ENCODE measurements around the gene TIMP4.

Gene TIMP4

DNA sequence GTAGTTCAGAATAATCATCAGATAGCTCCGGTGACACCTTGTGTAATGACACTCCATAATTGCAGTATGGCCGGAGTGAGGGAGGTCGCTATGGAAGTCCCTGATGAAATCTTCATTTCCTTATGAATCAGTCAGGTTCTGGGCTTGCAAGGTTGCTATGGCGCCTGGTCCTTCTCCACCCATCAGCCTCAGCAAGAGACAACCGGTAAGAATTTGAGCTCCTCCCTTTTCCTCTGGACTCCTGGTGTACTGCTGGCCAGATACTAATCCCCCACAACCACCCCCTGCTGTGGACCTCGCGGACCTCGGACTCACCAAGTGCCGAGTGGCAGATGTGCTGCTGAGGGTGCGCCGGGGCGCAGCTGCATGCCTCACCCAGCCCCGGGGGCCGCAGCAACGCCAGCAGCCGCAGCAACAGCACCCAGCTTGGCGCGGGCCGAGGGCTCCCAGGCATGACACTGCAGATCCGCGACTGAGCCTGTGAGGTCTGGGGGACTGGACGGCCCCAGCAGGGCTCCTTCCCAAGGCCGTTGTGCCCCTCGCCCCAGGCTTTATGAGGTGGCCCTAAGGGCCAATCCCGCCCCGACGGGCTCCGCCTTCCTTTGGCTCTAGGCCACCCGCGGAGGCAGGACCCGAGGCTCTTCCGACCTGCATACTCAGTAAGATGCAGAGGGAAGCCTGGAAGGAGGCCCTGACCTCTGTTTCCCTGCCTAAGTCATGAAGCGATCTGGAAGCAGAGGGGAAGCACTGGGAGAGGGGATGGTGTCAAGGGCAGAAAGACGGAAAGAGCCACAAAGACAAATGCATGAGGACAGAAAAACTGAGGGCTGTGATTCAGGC, at the start of gene TIMP4:
TIMP4 (minus strand) TSS at position 526 of the 840 bp plus-strand sequence; CDS start at position 454, 72 bp downstream.
- no peak for DNase-seq

DNA sequence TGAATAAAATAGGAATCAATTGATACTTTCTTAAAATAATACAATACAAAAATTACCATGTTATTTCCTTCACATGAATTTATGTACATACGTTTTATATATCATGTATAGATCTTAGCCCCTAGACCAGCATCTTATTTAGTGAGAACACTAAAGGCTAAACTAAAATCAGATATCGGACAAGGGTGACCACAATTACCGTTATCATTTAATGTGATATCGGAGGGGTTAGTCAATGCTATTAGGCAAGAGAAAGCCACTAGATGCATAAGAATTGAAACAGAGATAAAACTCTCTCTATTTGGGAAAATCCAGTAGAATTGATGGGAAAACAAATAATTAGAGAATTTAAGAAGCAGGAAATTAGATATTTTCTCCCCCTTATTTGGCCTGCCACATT, 46.5 kb upstream of the TIMP4 start:
- no peak for DNase-seq

DNA sequence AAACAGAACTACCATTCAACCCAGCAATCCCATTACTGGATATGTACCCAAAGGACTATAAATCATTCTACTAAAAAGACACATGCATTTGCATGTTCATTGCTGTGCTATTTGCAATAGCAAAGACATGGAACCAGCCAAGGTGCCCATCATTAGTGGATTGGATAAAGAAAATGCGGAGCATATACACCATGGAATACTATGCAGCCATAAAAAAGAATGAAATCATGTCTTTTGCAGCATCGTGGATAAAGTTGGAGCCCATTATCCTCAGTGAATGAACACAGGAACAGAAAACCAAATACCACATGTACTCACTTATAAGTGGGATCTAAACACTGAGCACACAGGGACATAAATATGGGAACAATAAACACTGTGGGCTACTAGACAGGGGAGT, 43.1 kb upstream of the TIMP4 start:
- no peak for DNase-seq

DNA sequence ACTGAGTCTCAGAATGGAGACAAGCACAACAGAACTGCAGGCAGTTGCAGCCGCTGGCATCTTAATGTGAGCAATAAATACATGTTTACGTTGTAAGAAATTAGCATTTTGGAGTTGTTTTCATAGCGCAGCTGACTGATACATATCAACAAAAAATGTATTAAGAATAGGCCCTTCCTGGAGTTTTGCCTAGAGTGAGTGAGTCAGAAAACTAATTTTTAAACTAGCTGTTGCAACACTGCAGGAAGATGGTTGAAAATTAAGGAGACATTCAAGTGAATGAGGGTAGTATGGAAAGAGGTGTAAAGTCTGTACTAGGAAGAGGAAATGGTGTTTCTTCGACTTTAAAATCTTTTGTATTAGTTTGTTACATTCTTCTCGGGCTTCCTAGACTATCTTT, 39.6 kb upstream of the TIMP4 start:
- DNase-seq, result no peak

DNA sequence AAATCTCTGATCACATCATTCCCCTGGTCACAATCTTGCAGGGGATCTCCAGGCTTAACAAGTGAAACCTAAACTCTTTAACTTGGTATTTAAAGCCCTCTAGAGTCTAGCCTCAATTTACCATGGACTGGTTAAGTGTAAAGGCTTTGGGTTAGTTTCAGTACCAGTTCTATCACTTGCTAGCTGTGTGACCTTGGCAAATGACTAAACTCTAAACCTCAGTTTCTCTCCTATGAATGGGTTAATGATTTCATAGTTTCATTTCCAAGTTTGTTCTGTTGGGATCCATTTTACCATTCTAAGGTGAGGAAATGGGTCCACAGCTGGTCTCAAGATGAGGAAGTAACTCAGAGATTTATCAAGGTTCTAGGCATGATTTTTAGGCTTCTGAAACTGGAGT, 38.8 kb upstream of the TIMP4 start:
- DNase-seq, result peak; percentile 80

DNA sequence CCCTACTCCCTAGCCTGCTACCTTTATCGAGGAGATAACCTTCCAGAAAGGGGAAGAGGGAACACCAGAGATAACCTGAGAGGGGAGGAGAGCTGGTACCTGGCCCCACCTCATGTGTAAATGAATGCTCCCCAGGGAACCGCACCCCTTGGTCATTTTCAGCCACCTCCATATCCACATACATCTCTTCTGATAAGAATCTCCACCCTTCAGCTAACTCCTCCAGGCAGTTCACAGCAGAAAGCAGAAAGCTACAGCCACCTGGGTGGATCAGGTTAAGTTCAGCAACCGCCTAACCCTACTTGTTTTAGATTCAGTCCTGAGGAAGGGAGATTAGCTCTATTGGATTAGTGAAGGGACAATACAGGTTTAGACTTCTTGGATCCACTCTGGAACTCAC, 38.0 kb upstream of the TIMP4 start:
- DNase-seq, result no peak

DNA sequence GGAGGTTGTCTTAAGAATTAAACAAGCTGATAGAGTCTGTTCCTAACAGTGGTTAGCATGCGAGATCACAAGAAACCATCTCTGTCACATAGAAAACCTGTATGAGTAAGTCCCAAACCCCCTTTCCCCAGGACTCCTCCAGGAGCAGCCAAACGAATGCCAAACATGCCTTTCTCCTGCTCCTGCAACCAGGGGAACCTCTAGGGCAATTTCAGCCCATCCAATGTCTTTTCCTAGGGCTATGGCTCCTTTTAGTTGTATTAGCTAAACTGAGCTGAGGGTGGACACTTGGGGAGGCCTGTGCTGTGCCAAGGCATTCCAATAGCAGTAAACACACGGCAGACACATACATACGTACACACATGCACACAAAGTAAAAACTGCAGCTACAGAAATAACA, 36.5 kb upstream of the TIMP4 start:
- DNase-seq, result peak; percentile 48

DNA sequence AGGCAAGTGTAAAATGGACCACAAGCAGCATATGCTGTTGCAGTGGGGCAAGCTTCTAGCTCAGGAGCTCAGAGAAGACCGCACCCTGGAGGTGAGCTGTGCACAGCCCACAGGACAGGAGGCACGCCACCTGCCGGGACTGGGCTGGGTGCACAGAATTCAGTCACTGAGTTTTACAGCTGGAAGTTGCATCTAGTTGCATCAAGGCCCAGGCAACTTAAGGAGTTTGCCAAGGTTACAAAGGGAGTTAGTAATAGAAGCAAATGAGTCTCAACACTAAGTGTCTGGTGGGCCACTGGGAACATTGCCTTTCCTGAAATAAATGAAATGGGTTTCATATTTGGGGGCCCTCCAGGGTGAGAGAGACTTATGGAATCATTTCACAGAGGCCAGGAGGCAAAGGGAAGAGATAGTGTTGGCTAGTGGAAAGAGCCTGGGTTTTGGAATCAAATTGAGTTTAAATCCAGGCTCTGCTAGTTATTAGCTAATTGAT, 36.0 kb upstream of the TIMP4 start:
- peak; percentile 84 for DNase-seq

DNA sequence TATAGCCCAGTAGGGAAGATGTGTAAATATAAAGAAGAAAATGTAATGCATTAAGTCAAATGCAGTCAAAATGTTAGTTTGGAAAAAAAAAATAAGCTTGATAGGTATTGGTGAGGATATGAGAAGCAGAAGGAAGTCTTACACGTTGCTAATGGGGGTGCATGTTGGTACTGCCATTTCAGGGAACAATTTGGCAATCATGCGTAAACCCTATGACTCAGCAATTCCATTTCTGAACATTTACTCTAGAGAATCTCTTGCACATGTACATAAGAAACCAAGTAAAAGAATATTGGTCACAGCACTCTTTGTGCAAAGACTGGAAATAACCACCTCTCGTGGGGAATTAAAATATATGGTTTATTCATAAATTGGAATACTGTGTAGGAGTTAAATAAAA, 35.5 kb upstream of the TIMP4 start:
- DNase-seq, result peak; percentile 85

DNA sequence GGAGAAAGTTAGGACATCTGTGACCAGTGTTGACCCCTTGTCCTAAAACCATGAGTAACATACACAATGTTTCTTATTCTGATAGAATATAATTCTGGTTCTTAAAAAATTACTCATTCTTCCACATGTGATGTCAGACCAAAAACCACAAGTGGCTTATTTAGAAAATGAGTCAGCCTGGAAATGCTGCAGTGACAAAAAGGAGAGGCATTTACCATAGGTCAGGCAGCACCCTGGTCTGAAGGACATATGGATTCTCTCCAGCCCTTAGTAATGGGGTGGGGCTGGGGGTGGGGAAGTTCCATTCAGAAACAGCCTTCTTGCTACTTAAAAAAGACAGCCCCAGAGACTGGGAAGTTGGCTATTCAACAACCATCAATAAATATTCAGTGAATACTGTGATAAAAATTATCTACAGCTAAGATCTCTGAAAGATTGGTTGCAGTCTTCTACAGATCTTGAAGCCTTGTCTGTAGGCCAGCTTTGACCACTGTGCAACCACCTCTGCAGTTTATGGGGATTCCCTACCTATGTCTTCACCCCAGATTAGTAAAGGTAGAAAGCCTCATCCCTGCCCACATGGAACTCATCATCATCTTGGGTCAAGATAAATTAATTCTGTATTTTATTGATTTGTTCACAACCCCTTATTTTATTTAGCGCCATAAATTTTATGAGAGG, 34.9 kb upstream of the TIMP4 start:
- peak; percentile 92 for DNase-seq

DNA sequence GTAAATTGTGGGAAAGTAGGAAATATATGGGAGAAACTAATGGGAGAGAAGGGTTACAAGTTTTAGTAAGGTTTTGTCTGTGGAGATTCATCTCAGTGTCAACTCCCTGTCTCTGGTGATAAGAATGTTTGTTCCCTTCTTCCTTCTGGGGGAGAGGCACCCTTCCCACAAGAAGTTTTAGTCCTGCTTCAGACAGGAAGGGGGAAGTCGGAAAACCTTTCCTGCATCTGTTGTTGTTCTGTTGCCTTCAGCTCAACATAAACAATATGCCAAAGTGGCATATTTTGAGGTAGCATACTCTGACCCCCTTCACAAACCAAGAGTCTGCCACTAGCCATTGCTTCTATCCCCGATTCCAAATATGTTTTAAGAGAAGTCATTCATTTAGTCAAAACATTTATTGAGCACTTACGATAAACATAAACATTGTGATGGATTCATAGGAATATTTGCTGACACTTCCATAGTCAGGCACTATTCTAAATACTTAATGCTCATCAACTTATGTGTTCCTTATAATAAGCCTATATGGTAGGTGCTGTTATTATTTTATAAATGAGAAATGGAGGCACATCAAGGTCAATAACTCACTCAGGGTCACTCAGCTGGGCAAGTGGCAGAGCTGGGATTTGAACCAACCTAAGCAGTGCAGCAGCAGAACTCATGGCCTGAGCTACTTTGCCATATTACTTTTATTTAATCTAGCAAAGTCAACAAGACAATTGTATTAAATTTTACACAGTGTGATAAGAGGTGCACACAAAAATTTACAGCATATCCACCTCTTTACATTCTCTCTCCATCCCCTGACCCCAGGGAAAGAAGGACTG, 34.2 kb upstream of the TIMP4 start:
- no peak for DNase-seq

DNA sequence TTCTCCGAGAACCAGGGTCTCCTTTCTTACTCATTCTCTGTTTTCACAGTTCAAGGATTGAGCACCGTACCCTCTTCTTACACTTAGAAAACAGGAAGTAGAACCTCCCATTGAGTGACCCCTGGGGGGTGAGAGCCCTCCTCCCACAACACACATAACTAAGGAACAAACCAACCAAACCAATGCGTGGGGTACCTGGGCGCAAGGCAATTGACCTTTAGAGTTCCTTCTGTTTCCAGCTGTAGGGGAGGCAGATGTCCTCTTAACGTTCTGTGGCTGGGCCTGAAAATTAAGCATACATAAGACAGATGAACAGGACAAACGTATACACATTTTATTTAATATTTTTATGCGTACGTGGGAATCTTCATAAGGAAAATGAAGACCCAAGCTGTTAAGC, 33.5 kb upstream of the TIMP4 start:
- DNase-seq, result no peak

DNA sequence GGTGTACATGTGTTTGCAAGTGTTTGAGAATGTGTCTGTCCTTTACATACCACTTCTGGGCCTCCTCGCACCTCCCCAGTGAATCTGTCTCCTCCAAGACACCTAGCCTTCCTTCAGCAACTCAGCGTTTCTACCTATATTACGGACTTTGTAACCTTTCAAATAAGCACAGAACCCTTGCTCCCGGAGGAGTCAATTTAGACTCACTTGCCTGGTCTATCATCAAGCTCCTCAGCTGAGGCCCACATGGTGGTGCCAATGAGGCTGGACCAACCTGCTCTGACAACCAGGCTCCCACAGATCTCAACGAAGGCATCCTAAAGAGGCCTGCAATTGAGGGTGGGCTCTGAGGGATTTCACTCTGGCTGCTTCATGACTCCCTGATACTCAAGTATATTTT, 32.8 kb upstream of the TIMP4 start:
- DNase-seq, result no peak

DNA sequence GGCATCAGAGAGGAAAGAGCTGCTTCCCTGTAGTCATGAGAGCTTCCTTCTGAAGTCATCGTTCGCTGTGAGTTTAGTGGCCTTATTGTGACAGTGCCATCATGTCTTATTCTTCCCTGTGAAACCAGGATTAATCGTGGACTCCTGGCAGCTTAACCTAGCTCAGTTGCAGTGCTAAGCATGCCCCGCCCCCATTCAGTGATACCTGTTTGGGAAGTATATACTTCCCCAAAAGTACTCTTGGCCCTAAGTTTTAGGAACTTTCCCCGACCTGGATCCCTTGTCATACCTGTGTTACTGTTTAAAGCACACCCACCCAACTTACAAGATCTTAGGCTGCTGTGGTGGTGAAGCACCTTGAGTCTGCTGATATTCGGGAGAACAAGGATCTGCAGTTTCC, 32.1 kb upstream of the TIMP4 start:
- no peak for DNase-seq

DNA sequence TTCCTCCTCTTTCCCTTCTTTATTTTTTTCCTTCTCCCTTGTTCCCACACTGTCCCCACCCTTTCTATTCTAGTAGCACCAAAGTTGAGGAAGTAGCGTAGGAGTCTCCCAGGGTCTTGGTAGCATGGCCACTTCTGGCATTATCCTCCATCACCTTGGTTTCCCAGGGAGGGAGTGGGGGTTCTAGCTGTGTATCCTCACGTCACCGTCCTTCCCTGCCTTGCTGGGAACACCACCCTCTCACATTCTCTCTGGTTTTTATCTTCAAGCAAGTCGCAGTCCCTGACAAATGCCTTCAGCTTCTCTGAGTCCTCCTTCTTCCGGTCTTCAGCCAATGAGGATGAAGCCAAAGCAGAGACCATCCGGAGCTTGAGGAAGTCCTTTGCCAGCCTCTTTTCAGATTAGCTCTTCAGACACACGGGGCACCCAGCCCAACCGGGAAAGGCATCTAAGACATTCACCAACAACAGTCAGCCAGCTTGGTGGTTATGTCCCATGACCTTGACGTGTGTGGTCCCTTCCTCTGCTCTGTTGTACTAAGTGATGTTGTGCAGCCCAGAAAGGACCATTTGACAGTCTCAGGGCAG, 31.6 kb upstream of the TIMP4 start:
- DNase-seq, result no peak

DNA sequence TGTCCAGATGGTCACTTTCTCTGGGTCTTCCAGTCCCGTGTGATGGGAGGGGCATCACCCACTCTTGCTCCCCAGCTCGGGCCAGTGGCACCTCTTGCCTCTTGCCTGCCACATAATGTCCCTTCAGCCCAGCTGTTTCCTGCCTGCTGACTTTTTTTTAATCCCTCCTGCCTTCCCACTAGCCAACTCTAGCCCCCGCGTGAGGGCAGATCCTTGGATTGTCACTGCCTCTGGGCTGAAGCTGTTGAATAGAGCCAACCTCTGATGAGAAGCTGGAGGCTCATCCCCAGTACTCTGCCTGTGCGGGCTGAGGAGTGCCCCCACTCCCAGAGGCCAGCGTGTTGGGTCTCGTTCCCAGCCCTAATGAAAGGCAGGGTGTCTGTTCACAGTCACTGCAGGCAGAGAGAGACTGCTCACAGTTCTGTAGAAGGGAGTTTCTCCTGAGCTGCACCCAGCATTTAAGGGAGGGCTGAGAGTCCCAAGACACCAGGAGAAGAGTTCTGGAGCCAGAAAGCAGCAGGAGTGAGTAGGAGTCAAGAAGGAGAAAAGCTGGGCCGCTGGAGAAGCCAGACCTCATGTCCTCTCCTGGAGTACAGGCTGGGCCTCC, 30.1 kb upstream of the TIMP4 start:
- no peak for DNase-seq

DNA sequence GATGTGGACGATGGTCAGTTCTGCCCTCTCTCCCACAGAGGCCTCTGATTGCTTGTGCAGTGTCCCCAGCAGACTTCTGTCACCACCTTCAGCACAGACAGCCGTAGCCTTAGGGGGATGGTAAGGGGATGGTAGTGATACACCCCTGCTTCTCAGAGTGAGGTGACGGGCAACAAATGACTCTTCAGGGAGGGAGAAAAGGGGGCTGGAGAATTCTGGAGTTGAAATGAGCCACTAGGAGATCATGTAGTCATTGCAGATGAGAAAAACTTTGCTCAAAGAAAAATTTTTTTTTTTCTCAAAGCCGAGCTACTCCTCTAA, 29.6 kb upstream of the TIMP4 start:
- peak; percentile 40 for DNase-seq

DNA sequence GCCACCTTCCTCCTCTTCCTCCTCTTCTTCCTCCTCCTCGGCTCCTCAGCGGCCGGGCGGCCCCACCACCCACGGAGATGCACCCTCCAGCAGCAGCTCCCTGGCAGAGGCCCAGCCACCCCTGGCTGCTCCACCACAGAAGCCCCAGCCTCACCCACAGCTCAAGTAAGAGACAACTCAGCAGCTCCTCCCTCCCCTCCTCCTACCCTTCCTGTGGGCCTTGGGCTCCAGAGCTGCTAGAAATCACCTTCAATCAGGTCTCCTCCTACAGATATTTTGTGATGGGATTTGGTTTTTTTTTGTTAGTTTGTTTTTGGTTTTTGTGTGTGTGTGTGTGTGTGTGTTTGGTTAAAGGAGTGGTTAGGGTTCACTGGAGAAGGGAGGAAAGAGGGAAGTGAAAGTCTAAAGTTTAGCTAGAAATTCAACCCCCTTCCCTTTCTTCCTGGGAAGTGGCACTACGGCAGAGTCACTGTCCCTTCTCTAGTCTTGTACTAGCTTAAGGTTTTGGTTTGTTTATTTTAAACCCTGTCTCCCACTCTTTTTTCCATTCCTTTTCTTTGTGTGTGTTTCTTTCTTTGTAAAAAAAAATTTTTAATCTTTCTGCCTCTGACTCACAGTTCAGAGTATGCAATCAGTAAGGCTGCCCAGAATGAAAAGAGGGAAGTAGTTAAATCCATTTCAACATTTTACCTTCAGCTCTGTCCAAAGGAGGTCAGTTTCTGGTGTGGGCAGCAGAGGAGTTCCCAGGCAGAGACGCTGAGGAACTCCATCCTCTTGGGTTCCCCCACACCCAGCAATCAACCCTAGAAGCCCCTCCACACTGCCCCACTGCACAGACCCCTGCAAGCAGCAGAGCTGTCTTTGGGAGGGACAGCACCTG, 29.0 kb upstream of the TIMP4 start:
- DNase-seq, result peak; percentile 90

DNA sequence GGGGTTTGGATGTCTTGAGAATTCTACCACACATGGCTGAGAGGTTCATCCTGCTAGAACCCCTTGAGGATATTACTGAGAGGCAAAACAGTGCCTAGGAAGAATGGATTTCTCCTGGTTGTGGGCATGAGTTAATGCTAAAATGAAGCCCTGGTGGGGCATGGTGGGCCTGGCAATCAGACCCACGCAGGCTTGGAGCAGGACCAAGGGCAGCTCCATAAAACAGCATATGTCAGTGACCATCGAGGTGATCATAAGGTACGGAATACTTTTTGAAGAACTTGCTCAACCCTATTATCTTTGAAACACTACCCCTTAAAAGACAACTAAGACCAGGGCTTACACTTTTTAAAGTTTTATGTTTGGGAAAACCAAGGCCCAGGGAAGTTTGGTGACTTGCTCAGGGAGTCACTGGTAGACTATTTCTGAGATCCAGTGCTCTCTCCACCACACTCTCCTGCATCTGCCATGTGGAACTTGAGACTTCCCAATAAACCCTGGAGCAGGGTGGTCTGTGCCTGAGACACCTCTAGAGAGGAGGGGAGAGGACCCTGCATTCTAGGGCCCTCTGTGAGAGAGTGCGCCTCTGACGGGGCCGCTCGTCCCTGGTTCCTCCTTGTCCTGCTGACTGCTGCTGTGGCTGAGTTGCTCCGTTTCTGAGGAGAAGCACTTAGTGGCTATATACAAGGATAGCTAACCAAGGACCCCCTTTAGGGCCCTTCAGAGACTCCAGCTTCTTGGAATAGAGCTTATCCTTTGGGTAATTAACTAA, 28.0 kb upstream of the TIMP4 start:
- no peak for DNase-seq

DNA sequence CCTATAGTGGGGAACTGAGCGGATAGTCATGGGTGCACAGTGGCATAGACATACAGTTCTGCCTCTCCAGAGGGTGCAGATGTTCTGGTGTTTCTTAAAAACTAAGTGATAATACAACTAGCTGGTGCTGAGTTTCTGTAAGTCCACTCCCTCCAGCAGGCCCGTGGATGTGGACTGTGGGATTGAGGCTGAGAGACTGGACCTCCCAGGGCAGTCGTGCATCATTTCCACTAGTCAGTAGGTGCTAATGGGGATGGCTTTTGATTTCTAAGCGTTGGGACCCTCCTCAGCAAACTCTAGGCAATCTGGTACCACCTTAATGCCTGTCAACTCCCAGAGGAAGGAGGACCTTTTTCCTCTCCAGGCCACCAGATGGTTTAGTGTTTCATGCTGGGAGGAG, 27.3 kb upstream of the TIMP4 start:
- no peak for DNase-seq

DNA sequence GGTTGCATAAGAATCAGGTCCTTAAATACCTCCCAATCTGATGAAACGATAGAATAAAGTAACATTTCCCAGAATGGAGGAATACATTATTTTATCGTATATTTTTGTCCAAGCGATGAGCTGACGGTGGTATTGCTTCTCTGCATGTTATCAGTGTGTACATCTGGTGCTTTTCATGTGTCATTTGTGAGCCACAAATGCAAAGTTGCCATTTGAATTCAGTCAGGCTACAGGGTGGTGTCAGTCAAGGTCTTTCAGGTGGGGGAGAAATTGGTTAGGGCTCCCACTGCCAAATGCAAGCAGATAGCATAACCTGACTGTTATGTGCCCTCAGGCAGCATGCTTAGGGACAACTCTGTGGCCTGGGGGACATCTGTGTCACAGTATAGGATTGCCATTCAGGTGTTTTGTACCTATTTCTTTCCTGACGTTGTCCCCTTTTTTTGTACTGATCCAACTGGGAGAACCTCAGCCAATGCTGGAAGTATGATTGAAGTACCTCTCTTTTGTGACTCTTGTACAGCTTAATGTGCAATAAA, 26.5 kb upstream of the TIMP4 start:
- DNase-seq, result no peak

Data from activated CD4-positive, alpha-beta T cell treated with anti-CD3 and anti-CD28 coated beads, Interleukin-10, Interleukin-2, amounts not matched to agents 100 ng/mL and 50 ng/mL, durations not matched to agents 16 hours and 8 hours (primary cell).